ENCODE measurements around the gene KLK2.

Gene KLK2

DNA sequence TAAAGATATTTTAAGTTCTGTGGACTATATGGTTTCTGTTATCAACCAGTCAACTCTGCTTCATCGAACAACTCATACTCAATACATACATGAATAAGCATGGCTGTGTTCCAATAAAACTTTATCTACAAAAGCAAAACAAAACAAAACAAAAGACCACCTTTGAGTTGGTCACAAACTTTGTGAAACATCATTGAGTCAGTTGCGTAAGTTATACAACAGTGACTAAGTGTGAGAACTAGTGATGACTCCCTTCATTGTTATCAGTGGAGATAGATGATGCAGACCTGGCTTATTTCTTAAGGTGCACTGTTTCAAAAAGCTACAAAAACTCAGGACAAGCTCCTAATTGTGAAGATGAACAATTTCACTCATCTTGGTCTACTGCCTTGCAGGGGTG is 52.5 kb downstream of the KLK2 start:
- DNase-seq: no peak

DNA sequence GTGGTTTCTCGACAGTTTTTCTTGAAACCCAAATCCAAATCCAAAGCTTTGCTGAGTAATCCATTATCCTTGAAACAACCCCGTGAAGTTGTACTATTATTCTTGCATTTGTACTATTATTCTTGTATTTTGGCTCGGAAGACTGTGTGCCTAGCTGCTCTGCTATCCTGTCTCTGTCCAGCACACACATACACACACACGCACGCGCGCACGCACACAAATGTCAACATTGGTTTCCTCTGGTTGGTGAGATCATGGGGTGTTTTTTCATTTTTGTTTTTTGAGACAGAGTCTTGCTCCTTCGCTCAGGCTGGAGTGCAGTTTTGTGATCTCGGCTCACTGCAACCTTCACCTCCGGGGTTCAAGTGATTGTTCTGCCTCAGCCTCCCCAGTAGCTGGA is 52.9 kb downstream of the KLK2 start:
- no peak for DNase-seq

DNA sequence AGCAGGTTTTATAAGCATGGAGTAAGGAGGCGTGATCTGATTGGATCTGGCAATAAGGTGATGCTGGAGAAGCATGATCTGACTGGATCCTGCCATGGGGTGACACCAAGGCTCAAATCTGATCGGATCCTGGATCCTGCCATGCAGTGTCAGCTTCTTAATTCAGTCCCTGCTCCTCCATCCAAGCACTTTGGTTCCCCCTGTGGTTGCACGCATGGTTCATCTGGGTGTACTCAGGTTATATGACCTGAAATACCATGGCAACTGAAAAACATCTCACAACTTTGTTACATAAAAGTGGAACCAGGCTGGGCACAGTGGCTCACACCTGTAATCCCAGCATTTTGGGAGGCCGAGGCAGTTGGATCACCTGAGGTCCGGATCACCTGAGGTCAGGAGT is 55.6 kb downstream of the KLK2 start:
- DNase-seq: no peak
